ENCODE measurements around the gene PCGF3.
"Not testable (repeated sequence)": the region's sequence is repeated elsewhere in the genome, so short reads cannot be mapped to it uniquely, and the experiment has no call there.

Gene PCGF3

GRCh38 chr4:730946-731904 is 25.6 kb downstream of the PCGF3 start:
- H3K4me2 ChIP-seq (ENCODE audit: low read length); H2BK15ac ChIP-seq (replicated peaks; ENCODE audit: low read depth); H3K56ac ChIP-seq (ENCODE audit: low read length); DNase-seq; H3K9ac ChIP-seq (ENCODE audit: low read length); H4K8ac ChIP-seq (ENCODE audit: low read depth, low read length); H2BK120ac ChIP-seq (ENCODE audit: low read depth, low read length); H3K23ac ChIP-seq (ENCODE audit: low read length); H3K4me1 ChIP-seq (ENCODE audit: control insufficient read depth, low read depth, low read length); H4K5ac ChIP-seq (ENCODE audit: low read length); H3K18ac ChIP-seq (ENCODE audit: low read length); H2AK5ac ChIP-seq (ENCODE audit: low read length); H3K27ac ChIP-seq (ENCODE audit: low read depth, low read length); H2BK5ac ChIP-seq (ENCODE audit: low read length); H3K4me3 ChIP-seq (ENCODE audit: low read length); H3K27me3 ChIP-seq (ENCODE audit: insufficient read depth, low read length, poor library complexity); H3K4ac ChIP-seq (ENCODE audit: low read depth, low read length): not testable (repeated sequence)
- WGBS (ENCODE audit: extremely low coverage, insufficient coverage, low lambda C conversion rate), result no CpG with 5 or more reads among the region's 68 CpGs
- peaks cover 11% of the 10 kb centered on the region for H3K79me1 ChIP-seq (ENCODE audit: low read length)
- peaks cover 16% of the 10 kb centered on the region for H3K36me3 ChIP-seq (ENCODE audit: control insufficient read depth, insufficient read depth, low read length)
- peaks cover 15% of the 10 kb centered on the region for H3K79me2 ChIP-seq (ENCODE audit: control insufficient read depth, insufficient read depth, low read length)

GRCh38 chr4:731954-732353 is 26.3 kb downstream of the PCGF3 start:
- H2BK5ac ChIP-seq (ENCODE audit: low read length); H4K5ac ChIP-seq (ENCODE audit: low read length); H4K8ac ChIP-seq (ENCODE audit: low read depth, low read length); H3K18ac ChIP-seq (ENCODE audit: low read length); H3K4me2 ChIP-seq (ENCODE audit: low read length); H3K56ac ChIP-seq (ENCODE audit: low read length); H3K4me1 ChIP-seq (ENCODE audit: control insufficient read depth, low read depth, low read length); H3K9ac ChIP-seq (ENCODE audit: low read length); H3K4ac ChIP-seq (ENCODE audit: low read depth, low read length); H3K23ac ChIP-seq (ENCODE audit: low read length); H3K27ac ChIP-seq (ENCODE audit: low read depth, low read length); H2BK120ac ChIP-seq (ENCODE audit: low read depth, low read length); H3K4me3 ChIP-seq (ENCODE audit: low read length); DNase-seq; H3K79me2 ChIP-seq (ENCODE audit: control insufficient read depth, insufficient read depth, low read length); H3K79me1 ChIP-seq (ENCODE audit: low read length); H2AK5ac ChIP-seq (ENCODE audit: low read length); H2BK15ac ChIP-seq (replicated peaks; ENCODE audit: low read depth); H3K27me3 ChIP-seq (ENCODE audit: insufficient read depth, low read length, poor library complexity): not testable (repeated sequence)
- WGBS (ENCODE audit: extremely low coverage, insufficient coverage, low lambda C conversion rate), result no CpG with 5 or more reads among the region's 27 CpGs
- peaks cover 16% of the 10 kb centered on the region for H3K36me3 ChIP-seq (ENCODE audit: control insufficient read depth, insufficient read depth, low read length)

GRCh38 chr4:732486-732885 is 26.9 kb downstream of the PCGF3 start:
- Histone ChIP-seq H4K5ac (ENCODE audit: low read length) (no peak overlapping the region), H3K79me1 (ENCODE audit: low read length) (peaks cover 6% of the 10 kb centered on the region), H3K56ac (ENCODE audit: low read length) (no peak overlapping the region), H3K4me1 (ENCODE audit: control insufficient read depth, low read depth, low read length) (no peaks in the 10 kb centered on the region), H3K4me3 (ENCODE audit: low read length) (no peak overlapping the region), H3K4ac (ENCODE audit: low read depth, low read length) (no peak overlapping the region), H3K79me2 (ENCODE audit: control insufficient read depth, insufficient read depth, low read length) (peaks cover 7% of the 10 kb centered on the region), H3K23ac (ENCODE audit: low read length) (no peak overlapping the region), H4K8ac (ENCODE audit: low read depth, low read length) (no peak overlapping the region), H2BK120ac (ENCODE audit: low read depth, low read length) (no peak overlapping the region), H3K27ac (ENCODE audit: low read depth, low read length) (no peak overlapping the region), H3K27me3 (ENCODE audit: insufficient read depth, low read length, poor library complexity) (no peaks in the 10 kb centered on the region), H3K9ac (ENCODE audit: low read length) (no peak overlapping the region), H3K36me3 (ENCODE audit: control insufficient read depth, insufficient read depth, low read length) (peaks cover 16% of the 10 kb centered on the region), H2AK5ac (ENCODE audit: low read length) (no peak overlapping the region), H2BK5ac (ENCODE audit: low read length) (no peak overlapping the region), H2BK15ac (replicated peaks; ENCODE audit: low read depth) (no peak overlapping the region), H3K4me2 (ENCODE audit: low read length) (no peak overlapping the region), H3K18ac (ENCODE audit: low read length) (no peak overlapping the region)
- no peak for DNase-seq
- WGBS (ENCODE audit: extremely low coverage, insufficient coverage, low lambda C conversion rate), result no CpG with 5 or more reads among the region's 20 CpGs

GRCh38 chr4:732911-733630 is 27.4 kb downstream of the PCGF3 start:
- no peak overlapping the region for H3K18ac ChIP-seq (ENCODE audit: low read length)
- H3K4me1 ChIP-seq (ENCODE audit: control insufficient read depth, low read depth, low read length), result no peaks in the 10 kb centered on the region
- no peak overlapping the region for H2BK15ac ChIP-seq (replicated peaks; ENCODE audit: low read depth)
- WGBS (ENCODE audit: extremely low coverage, insufficient coverage, low lambda C conversion rate), result no CpG with 5 or more reads among the region's 32 CpGs
- H3K23ac ChIP-seq (ENCODE audit: low read length), result no peak overlapping the region
- no peak overlapping the region for H3K4me2 ChIP-seq (ENCODE audit: low read length)
- H4K8ac ChIP-seq (ENCODE audit: low read depth, low read length), result no peak overlapping the region
- H2BK120ac ChIP-seq (ENCODE audit: low read depth, low read length), result no peak overlapping the region
- H2BK5ac ChIP-seq (ENCODE audit: low read length), result no peak overlapping the region
- DNase-seq, result no peak
- H3K36me3 ChIP-seq (ENCODE audit: control insufficient read depth, insufficient read depth, low read length), result peaks cover 18% of the 10 kb centered on the region
- no peaks in the 10 kb centered on the region for H3K27me3 ChIP-seq (ENCODE audit: insufficient read depth, low read length, poor library complexity)
- no peak overlapping the region for H3K4ac ChIP-seq (ENCODE audit: low read depth, low read length)
- no peak overlapping the region for H3K4me3 ChIP-seq (ENCODE audit: low read length)
- no peak overlapping the region for H3K27ac ChIP-seq (ENCODE audit: low read depth, low read length)
- H2AK5ac ChIP-seq (ENCODE audit: low read length), result no peak overlapping the region
- H3K79me2 ChIP-seq (ENCODE audit: control insufficient read depth, insufficient read depth, low read length), result peaks cover 2% of the 10 kb centered on the region
- no peak overlapping the region for H3K56ac ChIP-seq (ENCODE audit: low read length)
- no peak overlapping the region for H4K5ac ChIP-seq (ENCODE audit: low read length)
- H3K79me1 ChIP-seq (ENCODE audit: low read length), result peaks cover 2% of the 10 kb centered on the region
- no peak overlapping the region for H3K9ac ChIP-seq (ENCODE audit: low read length)

GRCh38 chr4:733631-733980 is 28.0 kb downstream of the PCGF3 start:
- Histone ChIP-seq H3K9ac (ENCODE audit: low read length) (no peak overlapping the region), H4K5ac (ENCODE audit: low read length) (no peak overlapping the region), H3K79me2 (ENCODE audit: control insufficient read depth, insufficient read depth, low read length) (no peaks in the 10 kb centered on the region), H3K18ac (ENCODE audit: low read length) (no peak overlapping the region), H3K23ac (ENCODE audit: low read length) (no peak overlapping the region), H3K4ac (ENCODE audit: low read depth, low read length) (no peak overlapping the region), H3K4me2 (ENCODE audit: low read length) (no peak overlapping the region), H3K27me3 (ENCODE audit: insufficient read depth, low read length, poor library complexity) (no peaks in the 10 kb centered on the region), H2BK5ac (ENCODE audit: low read length) (no peak overlapping the region), H2BK120ac (ENCODE audit: low read depth, low read length) (no peak overlapping the region), H3K36me3 (ENCODE audit: control insufficient read depth, insufficient read depth, low read length) (peaks cover 19% of the 10 kb centered on the region), H2AK5ac (ENCODE audit: low read length) (no peak overlapping the region), H3K4me3 (ENCODE audit: low read length) (no peak overlapping the region), H3K27ac (ENCODE audit: low read depth, low read length) (no peak overlapping the region), H3K4me1 (ENCODE audit: control insufficient read depth, low read depth, low read length) (no peaks in the 10 kb centered on the region), H2BK15ac (replicated peaks; ENCODE audit: low read depth) (no peak overlapping the region), H3K56ac (ENCODE audit: low read length) (no peak overlapping the region), H3K79me1 (ENCODE audit: low read length) (no peaks in the 10 kb centered on the region), H4K8ac (ENCODE audit: low read depth, low read length) (no peak overlapping the region)
- no CpG with 5 or more reads among the region's 18 CpGs for WGBS (ENCODE audit: extremely low coverage, insufficient coverage, low lambda C conversion rate)
- DNase-seq, result no peak
